Body of pancreas (tissue), 4 donors: Measurements from ENCODE around the gene ZC3H18.

Source experiments
- POLR2A ChIP-seq, 3 donors: fragments of 450-650 bp; IDR thresholded peaks; one replicate each; pipeline ENCODE4 v1.6.1; 2016; ENCODE audit warnings: antibody characterized with exemption in 3 of 3, mild to moderate bottlenecking in 2 of 3
- TF ChIP-seq, protein P1 (sequence below), 7 experiments: fragments of 450-650 bp in 4 of 7; fragments of 200-600 bp in 3 of 7; sonication (generic) in 3 of 7; IDR thresholded peaks; one replicate each; pipeline ENCODE4 v1.5.1; 2016 to 2019; ENCODE audit warnings: antibody characterized with exemption in 7 of 7

GRCh38 chr16:88591577-88592021, 21.4 kb downstream of the ZC3H18 start:
- TF ChIP-seq, protein P1, sequence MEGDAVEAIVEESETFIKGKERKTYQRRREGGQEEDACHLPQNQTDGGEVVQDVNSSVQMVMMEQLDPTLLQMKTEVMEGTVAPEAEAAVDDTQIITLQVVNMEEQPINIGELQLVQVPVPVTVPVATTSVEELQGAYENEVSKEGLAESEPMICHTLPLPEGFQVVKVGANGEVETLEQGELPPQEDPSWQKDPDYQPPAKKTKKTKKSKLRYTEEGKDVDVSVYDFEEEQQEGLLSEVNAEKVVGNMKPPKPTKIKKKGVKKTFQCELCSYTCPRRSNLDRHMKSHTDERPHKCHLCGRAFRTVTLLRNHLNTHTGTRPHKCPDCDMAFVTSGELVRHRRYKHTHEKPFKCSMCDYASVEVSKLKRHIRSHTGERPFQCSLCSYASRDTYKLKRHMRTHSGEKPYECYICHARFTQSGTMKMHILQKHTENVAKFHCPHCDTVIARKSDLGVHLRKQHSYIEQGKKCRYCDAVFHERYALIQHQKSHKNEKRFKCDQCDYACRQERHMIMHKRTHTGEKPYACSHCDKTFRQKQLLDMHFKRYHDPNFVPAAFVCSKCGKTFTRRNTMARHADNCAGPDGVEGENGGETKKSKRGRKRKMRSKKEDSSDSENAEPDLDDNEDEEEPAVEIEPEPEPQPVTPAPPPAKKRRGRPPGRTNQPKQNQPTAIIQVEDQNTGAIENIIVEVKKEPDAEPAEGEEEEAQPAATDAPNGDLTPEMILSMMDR (IDR thresholded peaks at IDR 0.05): no peak
- TF ChIP-seq POLR2A (IDR thresholded peaks at IDR 0.05): no peak
